Pancreas (tissue), 10 donors: Measurements from ENCODE around the gene CEBPZ. TPM values are rescaled to one million over a fixed set of nuclear protein-coding genes. Genes with fewer than 3 reads are reported as not detected.
"Not testable (repeated sequence)": the region's sequence is repeated elsewhere in the genome, so short reads cannot be mapped to it uniquely, and the experiment has no call there.

Experiments
- ATAC-seq, 4 donors: fragments of 200-7000 bp; cut with Tn5 transposase; one replicate each; pipeline versions ENCODE4 v1.8.0 to v1.9.1; 2020; ENCODE audit warnings: mild to moderate bottlenecking in 4 of 4, moderate library complexity in 4 of 4
- DNase-seq, 6 donors: peaks; one replicate each; pipeline ENCODE4 v3.0.0-alpha.2; 2020
- FAIRE-seq: peaks from 2 replicates; lab custom pipeline; 2012; peaks lifted over from hg19 to GRCh38; lab: Jason Lieb, UNC
- H3K27ac ChIP-seq, 4 donors: fragments of 200-600 bp; sonication (generic); 1 replicate in 3 of 4; 2 replicates in 1 of 4; pipeline versions ENCODE4 v1.5.0 to v1.8.0; 2020
- H3K27me3 ChIP-seq, 4 donors: fragments of 200-600 bp; one replicate each; pipeline ENCODE4 v1.8.0; 2021
- H3K36me3 ChIP-seq, 3 donors: fragments of 200-600 bp; sonication (generic) in 1 of 3; one replicate each; pipeline versions ENCODE4 v1.5.0 to v1.8.0; 2020 to 2021
- H3K4me1 ChIP-seq, 3 donors: fragments of 200-600 bp; one replicate each; pipeline ENCODE4 v1.8.0; 2021
- H3K4me3 ChIP-seq, 4 donors: fragments of 200-600 bp; sonication (generic) in 2 of 4; one replicate each; pipeline versions ENCODE4 v1.5.0 to v1.8.0; 2020 to 2021
- H3K9me3 ChIP-seq, 4 donors: fragments of 200-600 bp; one replicate each; pipeline ENCODE4 v1.8.0; 2021
- WGBS, 2 donors: extraction: QIAGEN DNeasy Blood & Tissue Kit; methylation state at CpG; one replicate each; pipeline ENCODE4 v1.1.7; 2013; 5-methylcytosine and 5-hydroxymethylcytosine counted together
- intact Hi-C, 3 donors: fragments of 100-400 bp; cut with DNase I; formaldehyde crosslinking; loops; one replicate each; pipeline versions ENCODE4 v1.11.1 to v1.14.2; 2022
- polyA plus RNA-seq, 2 donors: library from polyadenylated mRNA; stranded (reverse); fragments of 200-250 nt; gene quantifications; one replicate each; pipeline ENCODE4 v1.2.3, GENCODE V29; 2013
- total RNA-seq, 6 donors: library from RNA; stranded (reverse); fragmentation: NEBNext Ultra II Directional in 4 of 6; extraction: Animal tissue kit (Norgen Biotek cat#: 25700) in 4 of 6; gene quantifications; one replicate each; pipeline versions ENCODE4 v1.2.1 to v1.2.4, GENCODE V29; 2021 to 2023
- TF ChIP-seq, protein P1 (sequence below), 4 donors: fragments of 200-600 bp; sonication (generic) in 3 of 4; IDR thresholded peaks; one replicate each; pipeline versions ENCODE4 v1.5.0 to v1.8.0; 2021; ENCODE audit warnings: antibody characterized with exemption in 4 of 4
- donor health status: healthy with polysubstance abuse.
- donor health status: DM: no; HTN: no; CAD: no; lungs with moderate emphysema.
- donor health status: DM: no; HTN: no; CAD: no.
- donor health status: control.
- donor health status: control.
- donor health status: Bipolar disorder and iron deficiency.
- donor health status: DM: yes; HTN: yes; CAD: no.
- donor health status: DM: no; HTN: no; CAD: no.
- donor health status: DM: no; HTN: no; CAD: no.
- donor health status: DM: yes; HTN: yes; CAD: no.

The CEBPZ gene
- total and polyA plus RNA-seq, 8 donors: 20.6 to 41.4 (median 29.5) TPM

DNA sequence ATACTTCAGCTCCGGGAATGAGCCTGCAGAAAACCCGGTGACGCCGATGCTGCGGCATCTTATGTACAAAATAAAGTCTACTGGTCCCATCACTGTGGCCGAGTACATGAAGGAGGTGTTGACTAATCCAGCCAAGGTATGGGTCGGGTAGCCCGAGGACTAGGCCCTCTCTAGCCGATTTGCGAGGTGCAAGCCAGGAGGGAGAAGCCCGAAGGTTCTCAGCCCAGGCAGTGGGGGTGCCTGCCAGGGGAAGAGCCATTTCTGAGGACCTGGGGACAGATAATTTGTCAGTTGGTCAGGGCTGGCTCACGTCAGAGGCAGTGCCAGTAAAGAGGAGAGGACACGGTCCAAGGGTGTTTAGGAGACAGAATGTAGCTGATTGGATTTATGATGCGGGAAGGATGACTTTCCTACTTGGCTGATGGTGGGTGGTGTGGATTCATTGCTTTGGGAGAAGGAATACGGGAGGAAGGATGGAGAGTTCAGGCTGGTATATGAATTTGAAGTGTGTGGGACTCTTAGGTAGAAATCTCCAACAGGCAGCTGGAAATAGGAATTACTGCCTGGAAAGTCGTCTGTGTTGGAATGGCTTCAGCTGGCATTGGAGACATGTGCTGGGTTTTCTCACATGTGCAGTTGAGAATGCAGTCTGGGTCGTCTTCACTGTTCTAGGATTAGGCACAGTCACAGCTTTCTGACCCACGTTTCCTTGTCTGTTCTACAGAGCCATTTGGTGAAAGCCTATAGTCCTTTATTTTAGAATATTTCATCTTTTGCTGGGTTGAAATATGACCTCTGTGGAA is 936 bp upstream of the CEBPZ start:
- ATAC-seq (peak; percentile 19 to 45 (median 36)), FAIRE-seq (no peak), DNase-seq (peak in 3 of 6 donors; percentile 20 to 51 (median 30))
- WGBS, 2 donors: 10% methylated on average over 18 of the region's 18 CpGs
- TF ChIP-seq, protein P1, sequence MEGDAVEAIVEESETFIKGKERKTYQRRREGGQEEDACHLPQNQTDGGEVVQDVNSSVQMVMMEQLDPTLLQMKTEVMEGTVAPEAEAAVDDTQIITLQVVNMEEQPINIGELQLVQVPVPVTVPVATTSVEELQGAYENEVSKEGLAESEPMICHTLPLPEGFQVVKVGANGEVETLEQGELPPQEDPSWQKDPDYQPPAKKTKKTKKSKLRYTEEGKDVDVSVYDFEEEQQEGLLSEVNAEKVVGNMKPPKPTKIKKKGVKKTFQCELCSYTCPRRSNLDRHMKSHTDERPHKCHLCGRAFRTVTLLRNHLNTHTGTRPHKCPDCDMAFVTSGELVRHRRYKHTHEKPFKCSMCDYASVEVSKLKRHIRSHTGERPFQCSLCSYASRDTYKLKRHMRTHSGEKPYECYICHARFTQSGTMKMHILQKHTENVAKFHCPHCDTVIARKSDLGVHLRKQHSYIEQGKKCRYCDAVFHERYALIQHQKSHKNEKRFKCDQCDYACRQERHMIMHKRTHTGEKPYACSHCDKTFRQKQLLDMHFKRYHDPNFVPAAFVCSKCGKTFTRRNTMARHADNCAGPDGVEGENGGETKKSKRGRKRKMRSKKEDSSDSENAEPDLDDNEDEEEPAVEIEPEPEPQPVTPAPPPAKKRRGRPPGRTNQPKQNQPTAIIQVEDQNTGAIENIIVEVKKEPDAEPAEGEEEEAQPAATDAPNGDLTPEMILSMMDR (IDR thresholded peaks at IDR 0.05): no peak
- H3K27me3 ChIP-seq: no peaks in the 10 kb centered on the region
- peaks cover 0 to 13% (median 9%) of the 10 kb centered on the region in 3 donors for H3K36me3 ChIP-seq
- H3K4me3 ChIP-seq: peak overlapping the region; percentile 59 to 88 (median 66)
- H3K9me3 ChIP-seq: no peaks in the 10 kb centered on the region
- intact Hi-C loops: no loop called here
- peaks cover 8 to 20% (median 13%) of the 10 kb centered on the region in 3 donors for H3K4me1 ChIP-seq
- H3K27ac ChIP-seq: peak overlapping the region in 3 of 4 donors; percentile 81 to 92 (median 84)

DNA sequence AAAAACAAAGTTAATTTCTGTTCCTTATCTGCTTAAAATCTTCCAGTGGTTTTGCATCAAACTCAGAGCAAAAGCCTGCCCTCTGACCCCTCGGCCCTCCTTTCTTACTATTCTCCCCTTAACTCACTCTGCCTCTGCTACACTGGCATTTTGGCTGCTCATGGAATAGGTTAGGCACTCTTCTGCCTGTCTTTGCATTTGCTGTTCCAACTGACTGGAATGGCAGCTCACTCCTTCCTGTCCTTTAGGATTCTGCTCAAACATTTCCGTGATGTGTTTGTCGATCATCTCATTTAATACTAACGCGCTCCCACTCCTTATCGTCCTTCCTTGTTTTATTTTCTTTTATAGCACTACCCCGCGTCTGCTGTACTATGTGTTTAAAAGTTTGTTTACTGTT is 815 bp downstream of the CEBPZ start:
- DNase-seq (no peak), FAIRE-seq (no peak), ATAC-seq (peak in 3 of 4 donors; percentile 2 to 5 (median 2))
- intact Hi-C loops: no loop called here
- H3K36me3 ChIP-seq: peaks cover 0 to 17% (median 5%) of the 10 kb centered on the region in 3 donors
- peak overlapping the region; percentile 59 to 88 (median 66) for H3K4me3 ChIP-seq
- peak overlapping the region in 2 of 4 donors; percentile 89 to 92 for H3K27ac ChIP-seq
- TF ChIP-seq, protein P1 (IDR thresholded peaks at IDR 0.05): no peak
- peaks cover 8 to 20% (median 13%) of the 10 kb centered on the region in 3 donors for H3K4me1 ChIP-seq
- no peaks in the 10 kb centered on the region for H3K27me3 ChIP-seq
- H3K9me3 ChIP-seq: no peaks in the 10 kb centered on the region
- WGBS, 2 donors: 1% methylated on average over 8 of the region's 8 CpGs

DNA sequence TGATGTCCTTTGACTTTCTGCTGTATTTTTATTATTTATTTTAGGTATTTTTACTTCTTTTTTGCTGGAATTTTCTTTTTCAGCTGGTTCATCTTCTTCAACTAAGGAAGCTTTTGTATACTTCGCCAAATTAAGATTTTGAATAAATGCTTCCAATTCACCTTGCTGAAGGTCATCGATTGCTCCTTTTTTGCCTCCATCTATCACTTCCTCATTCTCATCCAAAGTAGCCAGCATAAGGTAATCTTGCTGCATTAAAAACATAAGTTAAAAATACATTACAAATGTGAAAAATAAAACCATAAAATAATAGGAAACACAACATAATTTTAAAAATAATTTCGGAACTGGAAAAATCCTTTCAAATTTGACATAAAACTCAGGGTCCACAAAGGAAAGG is 2.6 kb downstream of the CEBPZ start:
- Histone ChIP-seq H3K27ac (no peak overlapping the region), H3K4me3 (no peak overlapping the region), H3K36me3 (peaks cover 0 to 17% (median 5%) of the 10 kb centered on the region in 3 donors), H3K4me1 (peaks cover 8 to 24% (median 13%) of the 10 kb centered on the region in 3 donors), H3K9me3 (no peaks in the 10 kb centered on the region), H3K27me3 (no peaks in the 10 kb centered on the region)
- no peak for DNase-seq
- no peak for ATAC-seq
- intact Hi-C loops: no loop called here
- WGBS, 2 donors: 95 to 96% methylated on average over 3 of the region's 3 CpGs
- TF ChIP-seq, protein P1 (IDR thresholded peaks at IDR 0.05): no peak
- FAIRE-seq: no peak

DNA sequence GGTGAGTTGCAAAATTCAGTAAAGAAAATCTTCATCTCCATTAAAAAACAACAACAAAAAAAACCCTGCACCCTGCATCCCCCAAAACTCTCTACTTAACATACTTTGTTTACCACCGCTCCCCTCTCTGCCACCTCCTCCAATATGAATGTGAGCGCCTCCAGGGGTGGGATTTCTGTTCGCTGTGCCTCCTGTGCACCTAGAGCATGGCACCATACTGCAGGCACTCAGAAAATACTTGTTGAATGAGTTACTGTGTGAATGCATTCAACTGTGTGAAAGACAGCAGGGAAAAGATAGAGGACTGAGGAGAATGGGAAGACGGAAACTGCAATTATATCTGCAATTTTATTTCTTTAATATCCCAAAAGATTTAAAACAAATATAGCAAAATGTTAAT is 4.5 kb downstream of the CEBPZ start:
- ATAC-seq: no peak
- 98 to 99% methylated on average over 4 of the region's 4 CpGs for WGBS, 2 donors
- peaks cover 0 to 36% (median 5%) of the 10 kb centered on the region in 3 donors for H3K36me3 ChIP-seq
- H3K4me1 ChIP-seq: peaks cover 8 to 16% (median 13%) of the 10 kb centered on the region in 3 donors
- H3K9me3 ChIP-seq: no peaks in the 10 kb centered on the region
- no peak overlapping the region for H3K27ac ChIP-seq
- intact Hi-C loops: no loop called here
- no peak for FAIRE-seq
- H3K4me3 ChIP-seq: no peak overlapping the region
- no peak for DNase-seq
- TF ChIP-seq, protein P1 (IDR thresholded peaks at IDR 0.05): no peak
- no peaks in the 10 kb centered on the region for H3K27me3 ChIP-seq

DNA sequence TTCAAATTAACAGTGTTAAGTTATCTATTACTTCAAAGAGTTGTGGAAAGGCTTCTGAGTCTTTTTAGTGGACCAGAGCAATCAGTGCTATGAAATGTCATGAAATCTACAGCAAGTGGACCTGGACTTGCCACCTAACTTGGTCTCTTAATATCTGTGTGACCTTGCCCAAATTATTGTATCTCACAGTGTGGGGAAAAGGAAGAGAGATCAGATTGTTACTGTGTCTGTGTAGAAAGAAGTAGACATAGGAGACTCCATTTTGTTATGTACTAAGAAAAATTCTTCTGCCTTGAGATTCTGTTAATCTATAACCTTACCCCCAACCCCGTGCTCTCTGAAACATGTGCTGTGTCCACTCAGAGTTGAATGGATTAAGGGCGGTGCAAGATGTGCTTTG is 6.3 kb downstream of the CEBPZ start:
- WGBS, 2 donors: no CpG with 5 or more reads among the region's 2 CpGs
- peaks cover 7 to 13% (median 11%) of the 10 kb centered on the region in 3 donors for H3K4me1 ChIP-seq
- H3K27me3 ChIP-seq, DNase-seq, intact Hi-C loops, FAIRE-seq, H3K4me3 ChIP-seq, ATAC-seq, H3K9me3 ChIP-seq, H3K27ac ChIP-seq: not testable (repeated sequence)
- peaks cover 0 to 49% (median 5%) of the 10 kb centered on the region in 3 donors for H3K36me3 ChIP-seq
